HG03097 (cell line): Measurements from ENCODE around the gene MME.
A peak's percentile ranks its signal among the peaks of the same experiment; 100 is the strongest.

ENCODE experiments used
- ATAC-seq: cut with Tn5 transposase; IDR thresholded peaks from one replicate; pipeline ENCODE4 v1.9.1; 2021; ENCODE audit not compliant: unreplicated experiment, low FRiP score

The MME gene

DNA sequence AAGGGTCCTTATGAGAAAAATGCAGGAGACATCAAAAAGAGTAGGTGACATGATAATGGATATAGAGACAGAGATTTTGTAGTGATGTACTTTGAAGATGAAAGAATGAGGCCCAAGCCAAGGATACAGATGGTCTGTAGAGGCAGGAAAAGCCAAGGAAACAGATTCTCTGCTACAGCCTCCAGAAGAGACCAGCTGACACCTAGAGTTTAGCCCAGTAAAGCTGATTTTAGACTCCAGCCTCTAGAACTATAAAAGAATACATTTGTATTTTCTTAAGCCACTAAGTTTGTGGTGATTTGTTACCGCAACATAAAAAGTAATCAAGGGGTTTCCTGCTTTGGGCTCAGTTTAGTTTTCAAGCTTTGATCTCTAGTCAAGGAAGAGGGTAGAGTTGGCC lies 148.6 kb downstream of the MME start:
- ATAC-seq: no peak

DNA sequence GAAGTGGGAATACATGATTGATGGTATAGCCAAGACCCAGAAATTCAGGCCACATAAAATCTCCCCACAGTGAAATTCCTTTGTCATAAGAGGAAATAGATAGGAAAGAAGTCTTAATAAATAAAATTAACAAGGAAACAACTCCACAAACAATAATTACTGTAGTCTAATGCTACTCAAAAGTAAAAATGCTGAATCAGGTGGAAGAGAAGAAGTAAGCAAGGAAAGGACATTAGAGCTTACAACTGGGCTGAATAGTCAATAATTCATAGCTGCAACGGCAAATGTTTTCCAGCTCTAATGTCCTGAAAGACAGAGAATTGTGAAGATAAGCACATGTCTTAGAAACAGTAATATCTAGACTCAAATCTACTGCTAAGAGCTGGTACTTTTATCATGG lies 149.0 kb downstream of the MME start:
- no peak for ATAC-seq

DNA sequence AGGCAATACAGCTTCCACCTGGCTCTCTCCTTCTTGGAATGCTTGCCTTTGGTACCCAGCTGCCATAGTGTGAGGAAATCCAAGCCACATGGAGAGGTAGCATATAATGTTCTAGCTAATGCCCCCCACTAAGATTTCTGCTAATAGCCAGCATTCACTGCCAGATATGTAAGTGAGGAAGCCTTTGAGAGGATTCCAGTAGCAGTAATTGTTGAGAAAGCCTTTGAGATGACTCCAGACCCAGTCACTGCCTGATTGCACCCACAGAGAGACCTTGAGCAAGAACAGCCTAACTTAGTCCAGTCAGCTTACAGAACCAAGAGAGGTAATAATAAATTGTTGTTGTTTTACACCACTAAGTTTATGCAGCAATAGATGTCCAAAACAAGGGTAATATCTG lies 150.3 kb downstream of the MME start:
- ATAC-seq: no peak

- ATAC-seq: peak; percentile 81
Observed at GRCh38 chr3:155231792-155232191, 151.7 kb downstream of the MME start.

- no peak for ATAC-seq
Observed at GRCh38 chr3:155232605-155233004, 152.5 kb downstream of the MME start.

DNA sequence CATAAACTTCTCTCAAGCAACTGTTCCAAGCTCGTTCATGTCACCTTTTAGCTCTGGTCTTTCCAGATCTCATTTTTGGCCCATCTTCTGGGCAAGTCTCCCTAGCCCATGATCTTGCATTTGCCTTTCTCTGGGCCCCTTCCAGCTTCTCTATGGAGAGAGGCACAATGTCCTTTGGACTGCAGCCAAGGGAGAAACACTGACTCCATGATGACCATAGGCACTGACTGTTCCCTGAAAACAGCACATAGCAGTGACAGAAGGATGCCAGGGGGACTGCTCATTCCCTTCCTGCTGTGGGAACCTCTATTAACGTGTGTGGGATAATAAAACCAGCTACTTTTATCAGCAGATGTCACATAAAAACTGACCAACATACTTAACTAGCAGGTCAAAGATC lies 153.1 kb downstream of the MME start:
- no peak for ATAC-seq
